GM23338 (cell line): ENCODE data around the gene POLR2H.

ENCODE experiments used
- CREB1 ChIP-seq: fragments of 250-450 bp; sonication (Bioruptor Pico); IDR thresholded peaks from 2 replicates; pipeline ENCODE4 v1.5.0; 2020; ENCODE audit warnings: low read depth, mild to moderate bottlenecking, moderate library complexity
- ETS1 ChIP-seq: IDR thresholded peaks from 2 replicates; pipeline ENCODE4 v1.6.1; 2016; ENCODE audit warnings: antibody characterized with exemption
- EZH2 ChIP-seq: fragments of 200-600 bp; sonication (generic); IDR thresholded peaks from one replicate; pipeline ENCODE4 v1.8.0; 2017; ENCODE audit warnings: antibody characterized with exemption, mild to moderate bottlenecking, low read depth; ENCODE audit not compliant: unreplicated experiment
- EZH2phosphoT487 ChIP-seq: fragments of 200-600 bp; sonication (generic); IDR thresholded peaks from one replicate; pipeline ENCODE4 v1.8.1; 2018; ENCODE audit warnings: antibody characterized with exemption; ENCODE audit not compliant: unreplicated experiment
- JUNB ChIP-seq: IDR thresholded peaks from one replicate; pipeline ENCODE4 v1.6.1; 2016; ENCODE audit warnings: antibody characterized with exemption; ENCODE audit not compliant: unreplicated experiment
- POLR2AphosphoS5 ChIP-seq: IDR thresholded peaks from 2 replicates; pipeline ENCODE4 v1.6.1; 2016; ENCODE audit warnings: antibody characterized with exemption, low read depth
- STAT1 ChIP-seq: IDR thresholded peaks from one replicate; pipeline ENCODE4 v1.6.1; 2016; ENCODE audit warnings: antibody characterized with exemption; ENCODE audit not compliant: unreplicated experiment
- ZNF114 ChIP-seq: fragments of 250-450 bp; sonication (Bioruptor Pico); IDR thresholded peaks from 2 replicates; pipeline ENCODE4 v1.5.0; 2020; ENCODE audit warnings: mild to moderate bottlenecking, moderate library complexity
- TF ChIP-seq, protein P1 (sequence below), 2 experiments: fragments of 200-600 bp in 1 of 2; sonication (generic) in 1 of 2; conservative IDR thresholded peaks; 2 replicates each; pipeline versions ENCODE4 v1.5.1 to v1.6.1; 2016 to 2017; ENCODE audit warnings: antibody characterized with exemption in 2 of 2, low read depth in 2 of 2, mild to moderate bottlenecking in 2 of 2, moderate library complexity in 1 of 2
- TF ChIP-seq, protein P2 (sequence below): fragments of 250-450 bp; sonication (Bioruptor Pico); IDR thresholded peaks from 2 replicates; pipeline ENCODE4 v1.5.0; 2020; ENCODE audit warnings: mild to moderate bottlenecking, moderate library complexity

GRCh38 chr3:184391266-184391665 lies 29.8 kb downstream of the POLR2H start:
- TF ChIP-seq, protein P1, sequence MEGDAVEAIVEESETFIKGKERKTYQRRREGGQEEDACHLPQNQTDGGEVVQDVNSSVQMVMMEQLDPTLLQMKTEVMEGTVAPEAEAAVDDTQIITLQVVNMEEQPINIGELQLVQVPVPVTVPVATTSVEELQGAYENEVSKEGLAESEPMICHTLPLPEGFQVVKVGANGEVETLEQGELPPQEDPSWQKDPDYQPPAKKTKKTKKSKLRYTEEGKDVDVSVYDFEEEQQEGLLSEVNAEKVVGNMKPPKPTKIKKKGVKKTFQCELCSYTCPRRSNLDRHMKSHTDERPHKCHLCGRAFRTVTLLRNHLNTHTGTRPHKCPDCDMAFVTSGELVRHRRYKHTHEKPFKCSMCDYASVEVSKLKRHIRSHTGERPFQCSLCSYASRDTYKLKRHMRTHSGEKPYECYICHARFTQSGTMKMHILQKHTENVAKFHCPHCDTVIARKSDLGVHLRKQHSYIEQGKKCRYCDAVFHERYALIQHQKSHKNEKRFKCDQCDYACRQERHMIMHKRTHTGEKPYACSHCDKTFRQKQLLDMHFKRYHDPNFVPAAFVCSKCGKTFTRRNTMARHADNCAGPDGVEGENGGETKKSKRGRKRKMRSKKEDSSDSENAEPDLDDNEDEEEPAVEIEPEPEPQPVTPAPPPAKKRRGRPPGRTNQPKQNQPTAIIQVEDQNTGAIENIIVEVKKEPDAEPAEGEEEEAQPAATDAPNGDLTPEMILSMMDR (conservative IDR thresholded peaks at IDR 0.05; ENCODE audit: low read depth in 2 of 2) = no peak
- TF ChIP-seq POLR2AphosphoS5 (no peak), EZH2 (no peak), EZH2phosphoT487 (no peak), JUNB (no peak), ZNF114 (CRISPR knock-in tag) (no peak), CREB1 (CRISPR knock-in tag) (no peak), STAT1 (no peak), ETS1 (no peak)
- TF ChIP-seq, protein P2, sequence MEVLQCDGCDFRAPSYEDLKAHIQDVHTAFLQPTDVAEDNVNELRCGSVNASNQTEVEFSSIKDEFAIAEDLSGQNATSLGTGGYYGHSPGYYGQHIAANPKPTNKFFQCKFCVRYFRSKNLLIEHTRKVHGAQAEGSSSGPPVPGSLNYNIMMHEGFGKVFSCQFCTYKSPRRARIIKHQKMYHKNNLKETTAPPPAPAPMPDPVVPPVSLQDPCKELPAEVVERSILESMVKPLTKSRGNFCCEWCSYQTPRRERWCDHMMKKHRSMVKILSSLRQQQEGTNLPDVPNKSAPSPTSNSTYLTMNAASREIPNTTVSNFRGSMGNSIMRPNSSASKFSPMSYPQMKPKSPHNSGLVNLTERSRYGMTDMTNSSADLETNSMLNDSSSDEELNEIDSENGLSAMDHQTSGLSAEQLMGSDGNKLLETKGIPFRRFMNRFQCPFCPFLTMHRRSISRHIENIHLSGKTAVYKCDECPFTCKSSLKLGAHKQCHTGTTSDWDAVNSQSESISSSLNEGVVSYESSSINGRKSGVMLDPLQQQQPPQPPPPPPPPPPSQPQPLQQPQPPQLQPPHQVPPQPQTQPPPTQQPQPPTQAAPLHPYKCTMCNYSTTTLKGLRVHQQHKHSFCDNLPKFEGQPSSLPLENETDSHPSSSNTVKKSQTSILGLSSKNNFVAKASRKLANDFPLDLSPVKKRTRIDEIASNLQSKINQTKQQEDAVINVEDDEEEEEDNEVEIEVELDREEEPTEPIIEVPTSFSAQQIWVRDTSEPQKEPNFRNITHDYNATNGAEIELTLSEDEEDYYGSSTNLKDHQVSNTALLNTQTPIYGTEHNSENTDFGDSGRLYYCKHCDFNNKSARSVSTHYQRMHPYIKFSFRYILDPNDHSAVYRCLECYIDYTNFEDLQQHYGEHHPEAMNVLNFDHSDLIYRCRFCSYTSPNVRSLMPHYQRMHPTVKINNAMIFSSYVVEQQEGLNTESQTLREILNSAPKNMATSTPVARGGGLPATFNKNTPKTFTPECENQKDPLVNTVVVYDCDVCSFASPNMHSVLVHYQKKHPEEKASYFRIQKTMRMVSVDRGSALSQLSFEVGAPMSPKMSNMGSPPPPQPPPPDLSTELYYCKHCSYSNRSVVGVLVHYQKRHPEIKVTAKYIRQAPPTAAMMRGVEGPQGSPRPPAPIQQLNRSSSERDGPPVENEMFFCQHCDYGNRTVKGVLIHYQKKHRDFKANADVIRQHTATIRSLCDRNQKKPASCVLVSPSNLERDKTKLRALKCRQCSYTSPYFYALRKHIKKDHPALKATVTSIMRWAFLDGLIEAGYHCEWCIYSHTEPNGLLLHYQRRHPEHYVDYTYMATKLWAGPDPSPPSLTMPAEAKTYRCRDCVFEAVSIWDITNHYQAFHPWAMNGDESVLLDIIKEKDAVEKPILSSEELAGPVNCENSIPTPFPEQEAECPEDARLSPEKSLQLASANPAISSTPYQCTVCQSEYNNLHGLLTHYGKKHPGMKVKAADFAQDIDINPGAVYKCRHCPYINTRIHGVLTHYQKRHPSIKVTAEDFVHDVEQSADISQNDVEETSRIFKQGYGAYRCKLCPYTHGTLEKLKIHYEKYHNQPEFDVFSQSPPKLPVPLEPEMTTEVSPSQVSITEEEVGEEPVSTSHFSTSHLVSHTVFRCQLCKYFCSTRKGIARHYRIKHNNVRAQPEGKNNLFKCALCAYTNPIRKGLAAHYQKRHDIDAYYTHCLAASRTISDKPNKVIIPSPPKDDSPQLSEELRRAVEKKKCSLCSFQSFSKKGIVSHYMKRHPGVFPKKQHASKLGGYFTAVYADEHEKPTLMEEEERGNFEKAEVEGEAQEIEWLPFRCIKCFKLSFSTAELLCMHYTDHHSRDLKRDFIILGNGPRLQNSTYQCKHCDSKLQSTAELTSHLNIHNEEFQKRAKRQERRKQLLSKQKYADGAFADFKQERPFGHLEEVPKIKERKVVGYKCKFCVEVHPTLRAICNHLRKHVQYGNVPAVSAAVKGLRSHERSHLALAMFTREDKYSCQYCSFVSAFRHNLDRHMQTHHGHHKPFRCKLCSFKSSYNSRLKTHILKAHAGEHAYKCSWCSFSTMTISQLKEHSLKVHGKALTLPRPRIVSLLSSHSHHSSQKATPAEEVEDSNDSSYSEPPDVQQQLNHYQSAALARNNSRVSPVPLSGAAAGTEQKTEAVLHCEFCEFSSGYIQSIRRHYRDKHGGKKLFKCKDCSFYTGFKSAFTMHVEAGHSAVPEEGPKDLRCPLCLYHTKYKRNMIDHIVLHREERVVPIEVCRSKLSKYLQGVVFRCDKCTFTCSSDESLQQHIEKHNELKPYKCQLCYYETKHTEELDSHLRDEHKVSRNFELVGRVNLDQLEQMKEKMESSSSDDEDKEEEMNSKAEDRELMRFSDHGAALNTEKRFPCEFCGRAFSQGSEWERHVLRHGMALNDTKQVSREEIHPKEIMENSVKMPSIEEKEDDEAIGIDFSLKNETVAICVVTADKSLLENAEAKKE = no peak
